Measurements from ENCODE around the gene GRIN3B. TPM values are rescaled to one million over a fixed set of nuclear protein-coding genes. Genes with fewer than 3 reads are reported as not detected.
A peak's percentile ranks its signal among the peaks of the same experiment; 100 is the strongest.

Gene GRIN3B
- total and polyA plus RNA-seq, 9 of the 15 experiments (the other 6 are each of a cell fraction or from before 2014, with no cell fraction given): 0.06 to 0.95 (median 0.19) TPM; not detected in 6

DNA sequence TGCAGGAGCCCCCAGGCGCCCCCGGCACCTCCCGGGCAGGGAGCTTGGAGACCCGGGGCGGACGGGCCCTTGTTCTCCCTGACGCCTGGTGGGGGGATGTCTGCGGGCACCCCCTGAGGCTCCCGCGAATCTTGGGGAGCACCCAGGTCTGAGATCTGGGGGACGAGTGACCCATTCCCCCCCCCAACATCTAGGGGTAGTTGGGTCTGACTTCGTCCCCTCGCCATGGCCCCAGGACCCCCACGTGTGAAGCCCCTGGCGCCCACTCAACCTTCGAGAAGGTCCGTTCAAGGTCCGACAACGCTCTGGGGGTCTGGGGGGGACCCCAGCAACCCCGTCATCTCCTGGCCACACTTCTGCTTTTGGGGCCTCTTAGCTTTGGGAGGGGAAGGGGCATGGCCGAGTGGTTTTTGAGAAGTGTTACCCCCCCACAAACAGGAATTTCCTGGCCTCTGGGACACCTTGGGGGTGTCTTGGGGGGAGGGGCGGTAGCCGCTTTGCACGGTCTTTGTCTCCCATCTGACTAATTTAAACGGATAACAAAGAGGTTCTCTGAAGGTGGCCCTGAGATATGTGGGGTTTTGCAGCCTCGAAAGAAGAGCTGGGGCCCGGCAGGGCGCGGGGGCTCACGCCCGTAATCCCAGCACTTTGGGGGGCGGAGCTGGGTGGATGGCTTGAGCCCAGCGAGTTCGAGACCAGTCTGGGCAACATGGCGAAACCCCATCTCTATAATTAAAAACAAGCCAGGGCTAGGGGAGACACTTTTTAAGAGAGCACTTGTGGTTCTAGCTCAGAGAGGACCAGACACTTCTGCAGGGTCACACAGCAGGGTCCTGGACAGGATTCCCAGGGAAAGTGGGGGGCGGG, 26.8 kb downstream of the GRIN3B start (continued):
- TF ChIP-seq SRF (CRISPR knock-in tag; IDR thresholded peaks at IDR 0.05) (no peak), ZC3H8 (IDR thresholded peaks at IDR 0.05) (no peak), RBBP5 (IDR thresholded peaks at IDR 0.05; ENCODE audit: borderline replicate concordance, insufficient read depth, low read length, poor library complexity, severe bottlenecking) (no peak), GABPB2 (CRISPR knock-in tag; conservative IDR thresholded peaks at IDR 0.05) (no peak), HMG20B (CRISPR knock-in tag; IDR thresholded peaks at IDR 0.05) (peak; percentile 67; the same call in 1 of the 2 replicates), MCM7 (IDR thresholded peaks at IDR 0.05) (no peak), TEAD1 (CRISPR knock-in tag; IDR thresholded peaks at IDR 0.05) (no peak), ZFX (CRISPR knock-in tag; IDR thresholded peaks at IDR 0.05) (peak; percentile 8), DPF2 (IDR thresholded peaks at IDR 0.05) (peak; percentile 47; the same call in 1 of the 2 replicates), HIVEP1 (CRISPR knock-in tag; IDR thresholded peaks at IDR 0.05) (no peak)
- TF ChIP-seq, protein P1, sequence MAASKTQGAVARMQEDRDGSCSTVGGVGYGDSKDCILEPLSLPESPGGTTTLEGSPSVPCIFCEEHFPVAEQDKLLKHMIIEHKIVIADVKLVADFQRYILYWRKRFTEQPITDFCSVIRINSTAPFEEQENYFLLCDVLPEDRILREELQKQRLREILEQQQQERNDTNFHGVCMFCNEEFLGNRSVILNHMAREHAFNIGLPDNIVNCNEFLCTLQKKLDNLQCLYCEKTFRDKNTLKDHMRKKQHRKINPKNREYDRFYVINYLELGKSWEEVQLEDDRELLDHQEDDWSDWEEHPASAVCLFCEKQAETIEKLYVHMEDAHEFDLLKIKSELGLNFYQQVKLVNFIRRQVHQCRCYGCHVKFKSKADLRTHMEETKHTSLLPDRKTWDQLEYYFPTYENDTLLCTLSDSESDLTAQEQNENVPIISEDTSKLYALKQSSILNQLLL (CRISPR knock-in tag; IDR thresholded peaks at IDR 0.05; ENCODE audit: borderline replicate concordance): no peak
- TF ChIP-seq, protein P2, sequence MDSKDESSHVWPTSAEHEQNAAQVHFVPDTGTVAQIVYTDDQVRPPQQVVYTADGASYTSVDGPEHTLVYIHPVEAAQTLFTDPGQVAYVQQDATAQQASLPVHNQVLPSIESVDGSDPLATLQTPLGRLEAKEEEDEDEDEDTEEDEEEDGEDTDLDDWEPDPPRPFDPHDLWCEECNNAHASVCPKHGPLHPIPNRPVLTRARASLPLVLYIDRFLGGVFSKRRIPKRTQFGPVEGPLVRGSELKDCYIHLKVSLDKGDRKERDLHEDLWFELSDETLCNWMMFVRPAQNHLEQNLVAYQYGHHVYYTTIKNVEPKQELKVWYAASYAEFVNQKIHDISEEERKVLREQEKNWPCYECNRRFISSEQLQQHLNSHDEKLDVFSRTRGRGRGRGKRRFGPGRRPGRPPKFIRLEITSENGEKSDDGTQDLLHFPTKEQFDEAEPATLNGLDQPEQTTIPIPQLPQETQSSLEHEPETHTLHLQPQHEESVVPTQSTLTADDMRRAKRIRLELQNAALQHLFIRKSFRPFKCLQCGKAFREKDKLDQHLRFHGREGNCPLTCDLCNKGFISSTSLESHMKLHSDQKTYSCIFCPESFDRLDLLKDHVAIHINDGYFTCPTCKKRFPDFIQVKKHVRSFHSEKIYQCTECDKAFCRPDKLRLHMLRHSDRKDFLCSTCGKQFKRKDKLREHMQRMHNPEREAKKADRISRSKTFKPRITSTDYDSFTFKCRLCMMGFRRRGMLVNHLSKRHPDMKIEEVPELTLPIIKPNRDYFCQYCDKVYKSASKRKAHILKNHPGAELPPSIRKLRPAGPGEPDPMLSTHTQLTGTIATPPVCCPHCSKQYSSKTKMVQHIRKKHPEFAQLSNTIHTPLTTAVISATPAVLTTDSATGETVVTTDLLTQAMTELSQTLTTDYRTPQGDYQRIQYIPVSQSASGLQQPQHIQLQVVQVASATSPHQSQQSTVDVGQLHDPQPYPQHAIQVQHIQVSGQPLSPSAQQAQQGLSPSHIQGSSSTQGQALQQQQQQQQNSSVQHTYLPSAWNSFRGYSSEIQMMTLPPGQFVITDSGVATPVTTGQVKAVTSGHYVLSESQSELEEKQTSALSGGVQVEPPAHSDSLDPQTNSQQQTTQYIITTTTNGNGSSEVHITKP (IDR thresholded peaks at IDR 0.05; ENCODE audit: partially characterized antibody): peak; percentile 59
- TF ChIP-seq, protein P3, sequence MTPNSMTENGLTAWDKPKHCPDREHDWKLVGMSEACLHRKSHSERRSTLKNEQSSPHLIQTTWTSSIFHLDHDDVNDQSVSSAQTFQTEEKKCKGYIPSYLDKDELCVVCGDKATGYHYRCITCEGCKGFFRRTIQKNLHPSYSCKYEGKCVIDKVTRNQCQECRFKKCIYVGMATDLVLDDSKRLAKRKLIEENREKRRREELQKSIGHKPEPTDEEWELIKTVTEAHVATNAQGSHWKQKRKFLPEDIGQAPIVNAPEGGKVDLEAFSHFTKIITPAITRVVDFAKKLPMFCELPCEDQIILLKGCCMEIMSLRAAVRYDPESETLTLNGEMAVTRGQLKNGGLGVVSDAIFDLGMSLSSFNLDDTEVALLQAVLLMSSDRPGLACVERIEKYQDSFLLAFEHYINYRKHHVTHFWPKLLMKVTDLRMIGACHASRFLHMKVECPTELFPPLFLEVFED (CRISPR knock-in tag; conservative IDR thresholded peaks at IDR 0.05): no peak
- TF ChIP-seq, protein P4, sequence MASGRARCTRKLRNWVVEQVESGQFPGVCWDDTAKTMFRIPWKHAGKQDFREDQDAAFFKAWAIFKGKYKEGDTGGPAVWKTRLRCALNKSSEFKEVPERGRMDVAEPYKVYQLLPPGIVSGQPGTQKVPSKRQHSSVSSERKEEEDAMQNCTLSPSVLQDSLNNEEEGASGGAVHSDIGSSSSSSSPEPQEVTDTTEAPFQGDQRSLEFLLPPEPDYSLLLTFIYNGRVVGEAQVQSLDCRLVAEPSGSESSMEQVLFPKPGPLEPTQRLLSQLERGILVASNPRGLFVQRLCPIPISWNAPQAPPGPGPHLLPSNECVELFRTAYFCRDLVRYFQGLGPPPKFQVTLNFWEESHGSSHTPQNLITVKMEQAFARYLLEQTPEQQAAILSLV (tag; IDR thresholded peaks at IDR 0.05): no peak
- TF ChIP-seq, protein P5, sequence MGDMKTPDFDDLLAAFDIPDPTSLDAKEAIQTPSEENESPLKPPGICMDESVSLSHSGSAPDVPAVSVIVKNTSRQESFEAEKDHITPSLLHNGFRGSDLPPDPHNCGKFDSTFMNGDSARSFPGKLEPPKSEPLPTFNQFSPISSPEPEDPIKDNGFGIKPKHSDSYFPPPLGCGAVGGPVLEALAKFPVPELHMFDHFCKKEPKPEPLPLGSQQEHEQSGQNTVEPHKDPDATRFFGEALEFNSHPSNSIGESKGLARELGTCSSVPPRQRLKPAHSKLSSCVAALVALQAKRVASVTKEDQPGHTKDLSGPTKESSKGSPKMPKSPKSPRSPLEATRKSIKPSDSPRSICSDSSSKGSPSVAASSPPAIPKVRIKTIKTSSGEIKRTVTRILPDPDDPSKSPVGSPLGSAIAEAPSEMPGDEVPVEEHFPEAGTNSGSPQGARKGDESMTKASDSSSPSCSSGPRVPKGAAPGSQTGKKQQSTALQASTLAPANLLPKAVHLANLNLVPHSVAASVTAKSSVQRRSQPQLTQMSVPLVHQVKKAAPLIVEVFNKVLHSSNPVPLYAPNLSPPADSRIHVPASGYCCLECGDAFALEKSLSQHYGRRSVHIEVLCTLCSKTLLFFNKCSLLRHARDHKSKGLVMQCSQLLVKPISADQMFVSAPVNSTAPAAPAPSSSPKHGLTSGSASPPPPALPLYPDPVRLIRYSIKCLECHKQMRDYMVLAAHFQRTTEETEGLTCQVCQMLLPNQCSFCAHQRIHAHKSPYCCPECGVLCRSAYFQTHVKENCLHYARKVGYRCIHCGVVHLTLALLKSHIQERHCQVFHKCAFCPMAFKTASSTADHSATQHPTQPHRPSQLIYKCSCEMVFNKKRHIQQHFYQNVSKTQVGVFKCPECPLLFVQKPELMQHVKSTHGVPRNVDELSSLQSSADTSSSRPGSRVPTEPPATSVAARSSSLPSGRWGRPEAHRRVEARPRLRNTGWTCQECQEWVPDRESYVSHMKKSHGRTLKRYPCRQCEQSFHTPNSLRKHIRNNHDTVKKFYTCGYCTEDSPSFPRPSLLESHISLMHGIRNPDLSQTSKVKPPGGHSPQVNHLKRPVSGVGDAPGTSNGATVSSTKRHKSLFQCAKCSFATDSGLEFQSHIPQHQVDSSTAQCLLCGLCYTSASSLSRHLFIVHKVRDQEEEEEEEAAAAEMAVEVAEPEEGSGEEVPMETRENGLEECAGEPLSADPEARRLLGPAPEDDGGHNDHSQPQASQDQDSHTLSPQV (IDR thresholded peaks at IDR 0.05): no peak

Measured in K562 (cell line).